ENCODE data around the gene PPP1R17. TPM values are rescaled to one million over a fixed set of nuclear protein-coding genes. Genes with fewer than 3 reads are reported as not detected.

Gene PPP1R17
- total RNA-seq, 1 experiment from 2014 or later = 2.6 TPM

DNA sequence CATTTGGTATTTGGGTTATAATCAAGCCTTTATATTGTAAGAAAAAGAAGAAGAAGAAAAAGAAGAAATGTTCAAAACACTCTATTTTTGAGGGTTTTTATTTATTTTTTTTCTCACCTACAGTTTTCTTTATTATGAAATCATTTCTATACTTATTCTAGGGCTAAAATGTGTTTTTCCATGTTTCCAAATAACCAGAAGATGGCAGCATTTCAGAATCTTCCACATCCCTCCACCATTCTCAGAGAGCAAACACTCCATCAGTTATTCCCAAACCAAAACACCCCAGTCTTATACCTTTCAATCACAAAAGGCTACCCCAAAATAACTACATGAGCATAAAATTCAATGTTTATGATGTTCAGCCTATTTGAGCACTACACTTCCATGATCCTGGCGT is 38.7 kb upstream of the PPP1R17 start (continued):
- TF ChIP-seq FOXK1 (CRISPR knock-in tag; IDR thresholded peaks at IDR 0.05) = no peak

DNA sequence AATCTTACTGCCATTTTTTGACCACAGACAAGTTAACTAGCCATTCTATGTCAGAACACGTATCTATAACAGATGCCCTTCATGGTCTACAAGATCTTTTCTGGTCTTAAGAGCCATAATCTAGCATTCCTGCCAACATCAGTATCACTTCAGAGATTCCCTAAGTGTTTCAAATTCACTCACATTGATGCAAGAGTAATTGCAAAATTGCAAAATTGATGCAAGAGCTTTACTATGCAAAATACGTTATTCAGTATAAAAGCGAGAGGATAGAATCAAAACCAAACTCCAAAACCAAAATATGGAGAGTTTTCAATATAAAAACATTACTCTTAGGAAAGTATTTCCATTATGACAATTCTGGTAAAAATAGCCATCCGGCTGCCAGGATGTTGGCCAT is 38.1 kb upstream of the PPP1R17 start:
- Mint-ChIP-seq H3K4me3 (no peak overlapping the region), H3K4me1 (peaks cover 97% of the 10 kb centered on the region), H3K27me3 (ENCODE audit: low read depth) (peaks cover 37% of the 10 kb centered on the region), H3K27ac (no peak overlapping the region), H3K36me3 (no peaks in the 10 kb centered on the region), H3K9me3 (no peaks in the 10 kb centered on the region)
- ATAC-seq (no peak), DNase-seq (ENCODE audit: low spot score) (no peak)
- POLR2A ChIA-PET = no interaction called here
- TF ChIP-seq, protein P1, sequence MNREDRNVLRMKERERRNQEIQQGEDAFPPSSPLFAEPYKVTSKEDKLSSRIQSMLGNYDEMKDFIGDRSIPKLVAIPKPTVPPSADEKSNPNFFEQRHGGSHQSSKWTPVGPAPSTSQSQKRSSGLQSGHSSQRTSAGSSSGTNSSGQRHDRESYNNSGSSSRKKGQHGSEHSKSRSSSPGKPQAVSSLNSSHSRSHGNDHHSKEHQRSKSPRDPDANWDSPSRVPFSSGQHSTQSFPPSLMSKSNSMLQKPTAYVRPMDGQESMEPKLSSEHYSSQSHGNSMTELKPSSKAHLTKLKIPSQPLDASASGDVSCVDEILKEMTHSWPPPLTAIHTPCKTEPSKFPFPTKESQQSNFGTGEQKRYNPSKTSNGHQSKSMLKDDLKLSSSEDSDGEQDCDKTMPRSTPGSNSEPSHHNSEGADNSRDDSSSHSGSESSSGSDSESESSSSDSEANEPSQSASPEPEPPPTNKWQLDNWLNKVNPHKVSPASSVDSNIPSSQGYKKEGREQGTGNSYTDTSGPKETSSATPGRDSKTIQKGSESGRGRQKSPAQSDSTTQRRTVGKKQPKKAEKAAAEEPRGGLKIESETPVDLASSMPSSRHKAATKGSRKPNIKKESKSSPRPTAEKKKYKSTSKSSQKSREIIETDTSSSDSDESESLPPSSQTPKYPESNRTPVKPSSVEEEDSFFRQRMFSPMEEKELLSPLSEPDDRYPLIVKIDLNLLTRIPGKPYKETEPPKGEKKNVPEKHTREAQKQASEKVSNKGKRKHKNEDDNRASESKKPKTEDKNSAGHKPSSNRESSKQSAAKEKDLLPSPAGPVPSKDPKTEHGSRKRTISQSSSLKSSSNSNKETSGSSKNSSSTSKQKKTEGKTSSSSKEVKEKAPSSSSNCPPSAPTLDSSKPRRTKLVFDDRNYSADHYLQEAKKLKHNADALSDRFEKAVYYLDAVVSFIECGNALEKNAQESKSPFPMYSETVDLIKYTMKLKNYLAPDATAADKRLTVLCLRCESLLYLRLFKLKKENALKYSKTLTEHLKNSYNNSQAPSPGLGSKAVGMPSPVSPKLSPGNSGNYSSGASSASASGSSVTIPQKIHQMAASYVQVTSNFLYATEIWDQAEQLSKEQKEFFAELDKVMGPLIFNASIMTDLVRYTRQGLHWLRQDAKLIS (CRISPR knock-in tag; IDR thresholded peaks at IDR 0.05; ENCODE audit: borderline replicate concordance) = no peak
- TF ChIP-seq PRRX2 (CRISPR knock-in tag; IDR thresholded peaks at IDR 0.05) (no peak), ZNF219 (CRISPR knock-in tag; IDR thresholded peaks at IDR 0.05; ENCODE audit: borderline replicate concordance) (no peak), NFYB (CRISPR knock-in tag; conservative IDR thresholded peaks at IDR 0.05; ENCODE audit: low read depth) (no peak), SMAD3 (CRISPR knock-in tag; IDR thresholded peaks at IDR 0.05; ENCODE audit: borderline replicate concordance) (no peak), SOX15 (CRISPR knock-in tag; IDR thresholded peaks at IDR 0.05) (no peak), TP53 (CRISPR knock-in tag; IDR thresholded peaks at IDR 0.05) (no peak), KAT7 (CRISPR knock-in tag; IDR thresholded peaks at IDR 0.05; ENCODE audit: borderline replicate concordance) (no peak), ELF4 (CRISPR knock-in tag; IDR thresholded peaks at IDR 0.05; ENCODE audit: low read depth) (no peak), ZNF396 (CRISPR knock-in tag; IDR thresholded peaks at IDR 0.05; ENCODE audit: borderline replicate concordance) (no peak), CBFB (CRISPR knock-in tag; IDR thresholded peaks at IDR 0.05; ENCODE audit: low read depth) (no peak)
- TF ChIP-seq, protein P2, sequence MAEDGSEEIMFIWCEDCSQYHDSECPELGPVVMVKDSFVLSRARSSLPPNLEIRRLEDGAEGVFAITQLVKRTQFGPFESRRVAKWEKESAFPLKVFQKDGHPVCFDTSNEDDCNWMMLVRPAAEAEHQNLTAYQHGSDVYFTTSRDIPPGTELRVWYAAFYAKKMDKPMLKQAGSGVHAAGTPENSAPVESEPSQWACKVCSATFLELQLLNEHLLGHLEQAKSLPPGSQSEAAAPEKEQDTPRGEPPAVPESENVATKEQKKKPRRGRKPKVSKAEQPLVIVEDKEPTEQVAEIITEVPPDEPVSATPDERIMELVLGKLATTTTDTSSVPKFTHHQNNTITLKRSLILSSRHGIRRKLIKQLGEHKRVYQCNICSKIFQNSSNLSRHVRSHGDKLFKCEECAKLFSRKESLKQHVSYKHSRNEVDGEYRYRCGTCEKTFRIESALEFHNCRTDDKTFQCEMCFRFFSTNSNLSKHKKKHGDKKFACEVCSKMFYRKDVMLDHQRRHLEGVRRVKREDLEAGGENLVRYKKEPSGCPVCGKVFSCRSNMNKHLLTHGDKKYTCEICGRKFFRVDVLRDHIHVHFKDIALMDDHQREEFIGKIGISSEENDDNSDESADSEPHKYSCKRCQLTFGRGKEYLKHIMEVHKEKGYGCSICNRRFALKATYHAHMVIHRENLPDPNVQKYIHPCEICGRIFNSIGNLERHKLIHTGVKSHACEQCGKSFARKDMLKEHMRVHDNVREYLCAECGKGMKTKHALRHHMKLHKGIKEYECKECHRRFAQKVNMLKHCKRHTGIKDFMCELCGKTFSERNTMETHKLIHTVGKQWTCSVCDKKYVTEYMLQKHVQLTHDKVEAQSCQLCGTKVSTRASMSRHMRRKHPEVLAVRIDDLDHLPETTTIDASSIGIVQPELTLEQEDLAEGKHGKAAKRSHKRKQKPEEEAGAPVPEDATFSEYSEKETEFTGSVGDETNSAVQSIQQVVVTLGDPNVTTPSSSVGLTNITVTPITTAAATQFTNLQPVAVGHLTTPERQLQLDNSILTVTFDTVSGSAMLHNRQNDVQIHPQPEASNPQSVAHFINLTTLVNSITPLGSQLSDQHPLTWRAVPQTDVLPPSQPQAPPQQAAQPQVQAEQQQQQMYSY (CRISPR knock-in tag; IDR thresholded peaks at IDR 0.05) = no peak
- TF ChIP-seq, protein P3, sequence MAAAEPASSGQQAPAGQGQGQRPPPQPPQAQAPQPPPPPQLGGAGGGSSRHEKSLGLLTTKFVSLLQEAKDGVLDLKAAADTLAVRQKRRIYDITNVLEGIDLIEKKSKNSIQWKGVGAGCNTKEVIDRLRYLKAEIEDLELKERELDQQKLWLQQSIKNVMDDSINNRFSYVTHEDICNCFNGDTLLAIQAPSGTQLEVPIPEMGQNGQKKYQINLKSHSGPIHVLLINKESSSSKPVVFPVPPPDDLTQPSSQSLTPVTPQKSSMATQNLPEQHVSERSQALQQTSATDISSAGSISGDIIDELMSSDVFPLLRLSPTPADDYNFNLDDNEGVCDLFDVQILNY (CRISPR knock-in tag; IDR thresholded peaks at IDR 0.05) = no peak
- TF ChIP-seq, protein P4, sequence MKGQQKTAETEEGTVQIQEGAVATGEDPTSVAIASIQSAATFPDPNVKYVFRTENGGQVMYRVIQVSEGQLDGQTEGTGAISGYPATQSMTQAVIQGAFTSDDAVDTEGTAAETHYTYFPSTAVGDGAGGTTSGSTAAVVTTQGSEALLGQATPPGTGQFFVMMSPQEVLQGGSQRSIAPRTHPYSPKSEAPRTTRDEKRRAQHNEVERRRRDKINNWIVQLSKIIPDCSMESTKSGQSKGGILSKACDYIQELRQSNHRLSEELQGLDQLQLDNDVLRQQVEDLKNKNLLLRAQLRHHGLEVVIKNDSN (CRISPR knock-in tag; IDR thresholded peaks at IDR 0.05) = no peak
- TF ChIP-seq, protein P5, sequence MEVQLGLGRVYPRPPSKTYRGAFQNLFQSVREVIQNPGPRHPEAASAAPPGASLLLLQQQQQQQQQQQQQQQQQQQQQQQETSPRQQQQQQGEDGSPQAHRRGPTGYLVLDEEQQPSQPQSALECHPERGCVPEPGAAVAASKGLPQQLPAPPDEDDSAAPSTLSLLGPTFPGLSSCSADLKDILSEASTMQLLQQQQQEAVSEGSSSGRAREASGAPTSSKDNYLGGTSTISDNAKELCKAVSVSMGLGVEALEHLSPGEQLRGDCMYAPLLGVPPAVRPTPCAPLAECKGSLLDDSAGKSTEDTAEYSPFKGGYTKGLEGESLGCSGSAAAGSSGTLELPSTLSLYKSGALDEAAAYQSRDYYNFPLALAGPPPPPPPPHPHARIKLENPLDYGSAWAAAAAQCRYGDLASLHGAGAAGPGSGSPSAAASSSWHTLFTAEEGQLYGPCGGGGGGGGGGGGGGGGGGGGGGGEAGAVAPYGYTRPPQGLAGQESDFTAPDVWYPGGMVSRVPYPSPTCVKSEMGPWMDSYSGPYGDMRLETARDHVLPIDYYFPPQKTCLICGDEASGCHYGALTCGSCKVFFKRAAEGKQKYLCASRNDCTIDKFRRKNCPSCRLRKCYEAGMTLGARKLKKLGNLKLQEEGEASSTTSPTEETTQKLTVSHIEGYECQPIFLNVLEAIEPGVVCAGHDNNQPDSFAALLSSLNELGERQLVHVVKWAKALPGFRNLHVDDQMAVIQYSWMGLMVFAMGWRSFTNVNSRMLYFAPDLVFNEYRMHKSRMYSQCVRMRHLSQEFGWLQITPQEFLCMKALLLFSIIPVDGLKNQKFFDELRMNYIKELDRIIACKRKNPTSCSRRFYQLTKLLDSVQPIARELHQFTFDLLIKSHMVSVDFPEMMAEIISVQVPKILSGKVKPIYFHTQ (CRISPR knock-in tag; IDR thresholded peaks at IDR 0.05) = no peak
- TF ChIP-seq, protein P6, sequence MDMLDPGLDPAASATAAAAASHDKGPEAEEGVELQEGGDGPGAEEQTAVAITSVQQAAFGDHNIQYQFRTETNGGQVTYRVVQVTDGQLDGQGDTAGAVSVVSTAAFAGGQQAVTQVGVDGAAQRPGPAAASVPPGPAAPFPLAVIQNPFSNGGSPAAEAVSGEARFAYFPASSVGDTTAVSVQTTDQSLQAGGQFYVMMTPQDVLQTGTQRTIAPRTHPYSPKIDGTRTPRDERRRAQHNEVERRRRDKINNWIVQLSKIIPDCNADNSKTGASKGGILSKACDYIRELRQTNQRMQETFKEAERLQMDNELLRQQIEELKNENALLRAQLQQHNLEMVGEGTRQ (CRISPR knock-in tag; IDR thresholded peaks at IDR 0.05) = no peak
- CTCF ChIA-PET = interaction anchor here (0.6 to 1.7 kb wide), 10 partner anchors 13 to 555 kb away, joined by 3 to 5 read pairs (median 3); no protein-coding TSS in a partner anchor

All from WTC11 (cell line).